Common myeloid progenitor, CD34-positive (primary cell): ENCODE results near the gene CACNA2D3.

Experiments used
- CTCF ChIA-PET: fragments of 350-600 bp; sonication (Branson Sonifier 250); formaldehyde crosslinking; loops from one replicate; lab custom pipeline; 2021; ENCODE audit warnings: antibody characterized with exemption; lab: Charles Lee
- POLR2A ChIA-PET: fragments of 350-600 bp; sonication (Branson Sonifier 250); formaldehyde crosslinking; loops from one replicate; lab custom pipeline; 2021; ENCODE audit warnings: antibody characterized with exemption; lab: Charles Lee
- DNase-seq, 3 donors: peaks; one replicate each; pipeline versions ENCODE4 v3.0.0 to v3.0.0-alpha.2; 2013
- H3K27ac ChIP-seq, 2 experiments: 1 replicate in 1 of 2; 2 replicates in 1 of 2; pipeline ENCODE4 v1.7.0; 2013; ENCODE audit warnings: inconsistent platforms in 2 of 2, low read length in 2 of 2, mild to moderate bottlenecking in 2 of 2, low read depth in 1 of 2, moderate library complexity in 1 of 2; ENCODE audit not compliant: severe bottlenecking in 2 of 2, insufficient read depth in 1 of 2, poor library complexity in 1 of 2
- H3K27me3 ChIP-seq, 5 experiments: replicated peaks in 2 of 5; 1 replicate in 3 of 5; 2 replicates in 2 of 5; pipeline versions ENCODE4 v1.6.1 to v1.7.0; 2013; ENCODE audit warnings: low read length in 4 of 5, mild to moderate bottlenecking in 2 of 5, moderate library complexity in 2 of 5, inconsistent platforms in 1 of 5; ENCODE audit not compliant: insufficient read depth in 5 of 5, control insufficient read depth in 4 of 5
- H3K36me3 ChIP-seq, 4 experiments: 1 replicate in 2 of 4; 2 replicates in 2 of 4; pipeline versions ENCODE4 v1.6.1 to v1.7.0; 2013; ENCODE audit warnings: low read length in 3 of 4, control low read depth in 1 of 4, mild to moderate bottlenecking in 1 of 4; ENCODE audit not compliant: control insufficient read depth in 4 of 4, insufficient read depth in 4 of 4
- H3K4me1 ChIP-seq, 4 experiments: 1 replicate in 3 of 4; 2 replicates in 1 of 4; pipeline versions ENCODE4 v1.6.1 to v1.7.1; 2013; ENCODE audit warnings: low read length in 3 of 4, mild to moderate bottlenecking in 3 of 4, control low read depth in 1 of 4, inconsistent platforms in 1 of 4, moderate library complexity in 1 of 4; ENCODE audit not compliant: control insufficient read depth in 4 of 4, insufficient read depth in 4 of 4; ENCODE audit errors: control extremely low read depth in 1 of 4
- H3K4me3 ChIP-seq, 7 experiments: 1 replicate in 4 of 7; 2 replicates in 3 of 7; pipeline versions ENCODE4 v1.5.1 to v1.7.0; 2013; ENCODE audit warnings: mild to moderate bottlenecking in 7 of 7, low read length in 6 of 7, moderate library complexity in 6 of 7, inconsistent platforms in 2 of 7, low read depth in 2 of 7, control low read depth in 1 of 7; ENCODE audit not compliant: insufficient read depth in 4 of 7, control insufficient read depth in 1 of 7; ENCODE audit errors: extremely low read depth in 1 of 7
- H3K9me3 ChIP-seq, 5 experiments: 1 replicate in 4 of 5; 2 replicates in 1 of 5; pipeline versions ENCODE4 v1.6.1 to v1.7.1; 2013; ENCODE audit warnings: low read length in 4 of 5, mild to moderate bottlenecking in 2 of 5, inconsistent platforms in 1 of 5, low read depth in 1 of 5, moderate library complexity in 1 of 5; ENCODE audit not compliant: control insufficient read depth in 4 of 5, insufficient read depth in 2 of 5; ENCODE audit errors: control extremely low read depth in 1 of 5
- WGBS: methylation state at CpG from one replicate; pipeline ENCODE4 v1.1.5; 2013; ENCODE audit not compliant: insufficient coverage; 5-methylcytosine and 5-hydroxymethylcytosine counted together

The CACNA2D3 gene

GRCh38 chr3:54582424-54582823 lies 460.1 kb downstream of the CACNA2D3 start:
- POLR2A ChIA-PET = no interaction called here

GRCh38 chr3:54591157-54591556 lies 468.8 kb downstream of the CACNA2D3 start:
- no peaks in the 10 kb centered on the region for H3K36me3 ChIP-seq
- WGBS = no CpG with 5 or more reads among the region's 2 CpGs
- H3K9me3 ChIP-seq = no peaks in the 10 kb centered on the region
- H3K4me1 ChIP-seq = no peaks in the 10 kb centered on the region
- no peak overlapping the region for H3K27ac ChIP-seq
- no peak for DNase-seq
- H3K4me3 ChIP-seq = no peak overlapping the region
- ChIA-PET POLR2A (no interaction called here), CTCF (no interaction called here)
- no peaks in the 10 kb centered on the region for H3K27me3 ChIP-seq

More at GRCh38 chr3:54582424-54582823, 460.1 kb downstream of the CACNA2D3 start:
- Histone ChIP-seq H3K27me3 (no peaks in the 10 kb centered on the region), H3K27ac (no peak overlapping the region), H3K4me1 (no peaks in the 10 kb centered on the region), H3K9me3 (peaks cover 0 to 2% (median 0%) of the 10 kb centered on the region in 5 experiments), H3K36me3 (no peaks in the 10 kb centered on the region), H3K4me3 (no peak overlapping the region)
- DNase-seq = no peak
- CTCF ChIA-PET = no interaction called here
- WGBS = 94% methylated on average over 2 of the region's 2 CpGs

- CTCF ChIA-PET = no interaction called here
- DNase-seq = no peak
- Histone ChIP-seq H3K9me3 (no peaks in the 10 kb centered on the region), H3K4me1 (no peaks in the 10 kb centered on the region), H3K4me3 (no peak overlapping the region), H3K27me3 (no peaks in the 10 kb centered on the region), H3K27ac (no peak overlapping the region), H3K36me3 (no peaks in the 10 kb centered on the region)
- POLR2A ChIA-PET = no interaction called here
- WGBS = no CpG with 5 or more reads among the region's 2 CpGs
Observed at GRCh38 chr3:54593653-54594052, 471.3 kb downstream of the CACNA2D3 start.

GRCh38 chr3:54596087-54596486 lies 473.7 kb downstream of the CACNA2D3 start:
- ChIA-PET POLR2A (interaction anchor here (0.6 kb wide), 1 partner anchor 76 kb away, joined by 3 read pairs; no protein-coding TSS in a partner anchor), CTCF (no interaction called here)
- Histone ChIP-seq H3K4me1 (no peaks in the 10 kb centered on the region), H3K27me3 (no peaks in the 10 kb centered on the region), H3K4me3 (no peak overlapping the region), H3K9me3 (no peaks in the 10 kb centered on the region), H3K36me3 (no peaks in the 10 kb centered on the region), H3K27ac (no peak overlapping the region)
- WGBS = 95% methylated on average over 4 of the region's 4 CpGs
- DNase-seq = no peak

GRCh38 chr3:54599716-54600115 lies 477.4 kb downstream of the CACNA2D3 start:
- CTCF ChIA-PET = interaction anchor here (1.0 kb wide), 1 partner anchor 43 kb away, joined by 3 read pairs; no protein-coding TSS in a partner anchor
- no peaks in the 10 kb centered on the region for H3K36me3 ChIP-seq
- 83% methylated on average over 9 of the region's 9 CpGs for WGBS
- H3K4me3 ChIP-seq = no peak overlapping the region
- H3K9me3 ChIP-seq = peaks cover 0 to 2% (median 0%) of the 10 kb centered on the region in 5 experiments
- no peaks in the 10 kb centered on the region for H3K4me1 ChIP-seq
- POLR2A ChIA-PET = no interaction called here
- H3K27ac ChIP-seq = no peak overlapping the region
- DNase-seq = no peak
- H3K27me3 ChIP-seq = peaks cover 0 to 8% (median 0%) of the 10 kb centered on the region in 5 experiments

- Histone ChIP-seq H3K27ac (no peak overlapping the region), H3K4me3 (no peak overlapping the region), H3K36me3 (no peaks in the 10 kb centered on the region), H3K9me3 (peaks cover 0 to 2% (median 0%) of the 10 kb centered on the region in 5 experiments), H3K27me3 (peaks cover 0 to 8% (median 0%) of the 10 kb centered on the region in 5 experiments), H3K4me1 (no peaks in the 10 kb centered on the region)
- WGBS = 83% methylated on average over 11 of the region's 12 CpGs
- DNase-seq = no peak
- POLR2A ChIA-PET = no interaction called here
- CTCF ChIA-PET = no interaction called here
Observed at GRCh38 chr3:54600441-54601204, 478.3 kb downstream of the CACNA2D3 start.

- H3K4me3 ChIP-seq = no peak overlapping the region
- 86% methylated on average over 4 of the region's 4 CpGs for WGBS
- H3K27ac ChIP-seq = no peak overlapping the region
- H3K27me3 ChIP-seq = peaks cover 0 to 8% (median 0%) of the 10 kb centered on the region in 5 experiments
- DNase-seq = no peak
- H3K36me3 ChIP-seq = no peaks in the 10 kb centered on the region
- ChIA-PET POLR2A (no interaction called here), CTCF (no interaction called here)
- H3K9me3 ChIP-seq = peaks cover 0 to 2% (median 0%) of the 10 kb centered on the region in 5 experiments
- H3K4me1 ChIP-seq = no peaks in the 10 kb centered on the region
Observed at GRCh38 chr3:54604495-54604894, 482.1 kb downstream of the CACNA2D3 start.
